IPS DF 6.9 (cell line): ENCODE data around the gene PLIN4.
"Not testable (repeated sequence)": the region's sequence is repeated elsewhere in the genome, so short reads cannot be mapped to it uniquely, and the experiment has no call there.

Source experiments
- DNase-seq: peaks from one replicate; pipeline ENCODE4 v3.0.0-alpha.2; 2013; ENCODE audit warnings: low read depth, low spot score
- H3K27ac ChIP-seq: one replicate; pipeline ENCODE4 v1.5.1; 2013; ENCODE audit warnings: low read length, control low read depth
- H3K27me3 ChIP-seq: 2 replicates; pipeline ENCODE4 v1.6.1; 2013; ENCODE audit warnings: mild to moderate bottlenecking, low read length; ENCODE audit not compliant: control insufficient read depth, insufficient read depth
- H3K36me3 ChIP-seq: 2 replicates; pipeline ENCODE4 v1.6.1; 2013; ENCODE audit warnings: low read length; ENCODE audit not compliant: control insufficient read depth, insufficient read depth
- H3K4me1 ChIP-seq: 2 replicates; pipeline ENCODE4 v1.6.1; 2013; ENCODE audit warnings: low read length; ENCODE audit not compliant: control insufficient read depth, insufficient read depth
- H3K4me3 ChIP-seq: 2 replicates; pipeline ENCODE4 v1.5.1; 2013; ENCODE audit warnings: mild to moderate bottlenecking, low read length
- H3K9me3 ChIP-seq: 2 replicates; pipeline ENCODE4 v1.6.1; 2013; ENCODE audit warnings: low read length, inconsistent platforms; ENCODE audit not compliant: control insufficient read depth, insufficient read depth
- WGBS: extraction: QIAGEN DNeasy Blood & Tissue Kit; methylation state at CpG from one replicate; pipeline ENCODE4 v1.1.7; 2013; ENCODE audit warnings: mixed read lengths, missing lambda C conversion rate; ENCODE audit not compliant: insufficient read length, insufficient coverage; 5-methylcytosine and 5-hydroxymethylcytosine counted together

PLIN4 gene

DNA sequence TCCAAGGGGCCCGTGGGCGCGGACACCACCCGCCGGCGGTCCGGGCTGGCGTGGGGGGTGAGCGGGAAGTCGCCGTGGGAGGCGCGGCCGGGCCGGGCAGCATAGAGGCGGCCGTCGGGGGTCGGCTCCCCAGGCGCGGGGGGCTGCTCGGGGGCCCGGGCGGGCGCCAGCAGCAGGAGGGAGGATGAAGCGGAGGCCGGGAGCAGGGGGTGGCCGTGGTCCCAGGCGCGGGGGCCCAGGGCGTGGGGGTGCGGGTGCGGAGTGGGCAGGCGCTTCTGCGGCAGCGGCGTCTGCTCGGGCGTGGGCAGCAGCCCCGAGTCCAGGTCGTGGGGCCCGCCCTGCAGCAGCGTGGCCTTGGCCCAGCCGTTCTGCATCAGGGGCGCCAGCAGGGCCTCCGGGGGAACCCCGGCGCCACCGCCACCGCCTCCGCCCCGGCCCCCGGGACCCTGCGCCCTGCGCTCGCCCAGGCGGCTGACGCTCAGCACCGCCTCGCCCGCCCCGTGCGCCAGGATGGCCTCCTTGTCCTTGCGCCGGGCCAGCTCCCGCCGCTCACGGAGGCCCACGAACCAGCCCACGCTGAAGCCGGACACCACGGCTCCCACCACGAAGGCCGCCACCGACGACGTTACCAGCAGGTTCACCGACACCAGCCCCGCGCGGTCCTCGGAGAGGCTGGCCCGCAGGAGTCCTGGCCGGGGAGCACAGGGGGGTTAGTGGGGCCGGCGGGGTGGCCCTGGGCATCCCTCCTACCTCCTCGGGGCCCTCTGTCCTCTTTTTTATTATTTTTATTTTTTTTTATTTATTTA, 25.8 kb upstream of the PLIN4 start:
- no CpG with 5 or more reads among the region's 87 CpGs for WGBS
- H3K27me3 ChIP-seq: no peaks in the 10 kb centered on the region
- no peak overlapping the region for H3K4me3 ChIP-seq
- DNase-seq: no peak
- no peaks in the 10 kb centered on the region for H3K4me1 ChIP-seq
- H3K27ac ChIP-seq: no peak overlapping the region
- H3K36me3 ChIP-seq: peaks cover 8% of the 10 kb centered on the region
- no peaks in the 10 kb centered on the region for H3K9me3 ChIP-seq

DNA sequence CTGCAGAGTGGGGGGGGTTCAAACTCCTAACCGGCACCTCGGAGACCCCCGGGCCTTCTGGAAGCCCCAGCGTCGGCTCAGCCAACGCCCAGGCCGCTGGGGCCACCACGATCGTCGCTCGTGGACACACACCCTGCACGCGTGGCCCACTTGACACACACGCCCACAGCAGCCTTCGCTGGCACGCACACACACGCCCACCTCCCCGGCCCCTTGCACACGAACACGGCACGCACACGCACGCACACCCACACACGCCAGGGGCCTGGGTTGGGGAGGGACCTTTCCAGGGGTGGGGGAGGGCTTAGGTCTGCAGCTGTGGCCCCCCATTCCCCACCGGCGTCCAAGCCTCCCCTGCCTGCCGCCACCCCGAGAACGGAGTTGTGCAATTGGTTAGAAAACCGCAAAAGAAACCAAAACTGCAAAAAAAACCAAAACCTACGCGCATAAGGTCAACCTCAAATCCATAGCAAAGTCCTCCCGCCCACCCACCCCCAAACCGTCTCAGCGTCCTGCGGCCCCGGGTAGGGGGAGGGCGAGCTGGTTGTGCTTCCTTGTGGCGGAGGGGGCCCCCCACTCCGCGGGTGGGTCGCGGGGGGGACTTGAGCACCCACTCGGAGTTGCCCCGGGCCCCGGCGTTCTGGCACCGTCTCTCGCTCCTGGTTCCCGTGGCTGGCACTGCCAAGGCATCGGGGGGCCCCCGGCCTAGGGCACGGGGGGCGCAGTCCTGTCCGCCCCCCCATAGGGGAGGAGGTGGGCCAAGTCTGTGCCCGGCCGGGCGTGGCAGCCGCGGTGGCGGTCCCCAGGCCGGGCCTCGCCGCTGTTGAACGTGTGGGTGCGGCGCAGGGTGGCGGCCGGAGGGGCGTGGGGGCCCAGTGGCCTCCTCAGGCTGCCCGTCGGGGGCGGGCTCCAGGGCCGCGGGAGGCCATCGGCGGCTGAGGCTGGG, 24.9 kb upstream of the PLIN4 start:
- WGBS: no CpG with 5 or more reads among the region's 77 CpGs
- no peak overlapping the region for H3K27ac ChIP-seq

DNA sequence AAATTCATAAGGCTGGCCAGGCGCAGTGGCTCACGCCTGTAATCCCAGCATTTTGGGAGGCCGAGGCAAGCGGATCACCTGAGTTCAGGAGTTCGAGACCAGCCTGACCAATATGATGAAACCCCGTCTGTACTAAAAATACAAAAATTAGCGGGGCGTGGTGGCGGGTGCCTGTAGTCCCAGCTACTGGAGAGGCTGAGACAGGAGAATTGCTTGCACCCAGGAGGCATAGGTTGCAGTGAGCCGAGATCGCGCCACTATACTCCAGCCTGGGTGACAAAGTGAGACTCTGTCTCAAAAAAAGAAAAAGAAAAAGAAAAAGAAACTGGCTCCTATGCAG, 23.5 kb upstream of the PLIN4 start:
- H3K36me3 ChIP-seq, H3K27me3 ChIP-seq, DNase-seq, H3K4me1 ChIP-seq, H3K27ac ChIP-seq, H3K4me3 ChIP-seq, H3K9me3 ChIP-seq: not testable (repeated sequence)
- WGBS: no CpG with 5 or more reads among the region's 12 CpGs

More for the DNA sequence above, 24.9 kb upstream of the PLIN4 start:
- Histone ChIP-seq H3K27me3 (no peaks in the 10 kb centered on the region), H3K4me3 (no peak overlapping the region), H3K4me1 (no peaks in the 10 kb centered on the region), H3K9me3 (no peaks in the 10 kb centered on the region), H3K36me3 (peaks cover 5% of the 10 kb centered on the region; the same call in 1 of the 2 replicates)
- no peak for DNase-seq

DNA sequence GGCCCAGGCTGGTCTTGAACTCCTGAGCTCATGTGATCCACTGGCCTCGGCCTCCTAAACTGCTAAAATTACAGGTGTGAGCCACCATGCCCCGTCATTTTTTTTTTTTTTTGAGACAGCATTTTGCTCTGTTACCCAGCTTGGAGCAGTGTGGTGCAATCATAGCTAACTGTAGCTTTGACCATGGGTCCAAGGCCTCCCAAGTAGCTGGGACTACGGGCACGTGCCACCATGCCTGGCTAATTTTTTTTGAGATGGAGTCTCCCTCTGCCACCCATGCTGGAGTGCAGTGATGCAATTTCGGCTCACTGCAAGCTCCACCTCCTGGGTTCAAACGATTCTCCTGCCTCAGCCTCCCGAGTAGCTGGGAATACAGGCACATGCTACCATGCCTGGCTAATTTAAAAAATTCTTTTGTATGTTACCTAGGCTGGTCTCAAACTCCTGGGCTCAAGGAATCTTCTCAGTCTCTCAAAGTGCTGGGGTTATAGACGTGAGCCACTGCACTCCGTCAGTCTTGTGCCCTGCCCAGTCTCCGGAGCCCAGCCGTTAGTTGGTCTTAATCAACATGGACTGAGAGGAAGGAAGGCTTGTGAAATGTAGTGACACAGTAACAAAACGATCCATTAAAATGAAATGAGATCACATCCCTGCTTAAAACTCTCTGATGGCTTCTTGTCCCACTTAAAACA, 23.0 kb upstream of the PLIN4 start:
- H3K4me3 ChIP-seq: no peak overlapping the region
- DNase-seq: no peak
- no peaks in the 10 kb centered on the region for H3K4me1 ChIP-seq
- H3K9me3 ChIP-seq: no peaks in the 10 kb centered on the region
- no peak overlapping the region for H3K27ac ChIP-seq
- WGBS: no CpG with 5 or more reads among the region's 12 CpGs
- no peaks in the 10 kb centered on the region; the same call in 1 of the 2 replicates for H3K36me3 ChIP-seq
- H3K27me3 ChIP-seq: no peaks in the 10 kb centered on the region

GRCh38 chr19:4539693-4540581, 21.7 kb upstream of the PLIN4 start, which contains the start of gene LRG1:
TSS of gene LRG1 (minus strand) at chr19:4540036. CDS start at chr19:4540013, 23 bp downstream.
- Histone ChIP-seq H3K27ac (no peak within 1 kb of the TSS), H3K4me1 (no peaks in the 10 kb centered on the region), H3K36me3 (no peaks in the 10 kb centered on the region; the same call in 1 of the 2 replicates), H3K9me3 (no peaks in the 10 kb centered on the region), H3K4me3 (no peak within 1 kb of the TSS), H3K27me3 (no peaks in the 10 kb centered on the region)
- no peak for DNase-seq
- no CpG with 5 or more reads among the region's 14 CpGs for WGBS

DNA sequence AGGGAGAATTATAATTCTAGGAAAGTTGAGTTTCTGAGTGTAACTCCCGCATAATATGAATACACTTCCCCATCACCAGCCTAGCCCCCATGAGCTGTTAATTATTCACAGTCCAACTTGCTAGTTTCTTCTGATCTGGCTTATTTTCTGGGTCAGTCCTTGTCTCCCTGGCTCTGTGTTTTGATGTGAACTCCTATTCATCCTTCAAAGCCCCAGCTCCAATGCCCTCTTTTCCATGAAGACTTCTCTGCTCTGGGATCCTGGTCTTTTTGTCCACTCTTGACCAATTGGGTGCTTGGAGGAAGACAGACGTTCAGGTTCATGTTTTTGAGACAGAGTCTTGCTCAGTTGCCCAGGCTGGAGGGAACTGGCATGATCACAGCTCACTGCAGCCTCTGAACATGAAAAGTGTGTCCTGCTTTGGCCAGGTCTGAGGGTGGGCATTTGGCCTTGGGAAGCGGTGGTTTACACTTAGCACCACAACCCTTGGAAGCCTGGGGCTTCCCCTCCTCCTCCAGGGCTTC, 20.9 kb upstream of the PLIN4 start:
- no peaks in the 10 kb centered on the region; the same call in 1 of the 2 replicates for H3K27me3 ChIP-seq
- H3K4me1 ChIP-seq: peaks cover 3% of the 10 kb centered on the region; the same call in 1 of the 2 replicates
- H3K9me3 ChIP-seq: no peaks in the 10 kb centered on the region
- no peak overlapping the region for H3K27ac ChIP-seq
- no peaks in the 10 kb centered on the region; the same call in 1 of the 2 replicates for H3K36me3 ChIP-seq
- WGBS: no CpG with 5 or more reads among the region's 3 CpGs
- no peak for DNase-seq
- no peak overlapping the region for H3K4me3 ChIP-seq

DNA sequence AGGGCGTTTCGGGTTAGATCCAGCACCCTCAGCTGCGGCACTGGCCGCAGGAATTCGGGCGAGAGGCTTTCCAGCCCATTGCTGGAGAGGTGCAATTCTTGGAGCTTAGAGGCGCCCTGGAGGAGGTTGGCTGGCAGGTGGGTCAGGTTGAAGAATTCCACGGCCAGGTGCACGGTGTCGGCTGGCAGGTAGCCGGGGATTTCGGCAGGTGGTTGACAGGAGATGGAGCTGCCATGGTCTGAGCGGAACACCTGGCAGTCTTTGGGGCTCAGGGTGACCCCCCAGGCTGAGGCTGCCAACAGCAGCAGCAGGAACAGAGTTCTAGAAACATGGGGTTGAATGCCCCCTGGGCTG, 20.3 kb upstream of the PLIN4 start:
- no peak for DNase-seq
- WGBS: no CpG with 5 or more reads among the region's 13 CpGs

GRCh38 chr19:4537953-4538600, 19.8 kb upstream of the PLIN4 start:
- no peaks in the 10 kb centered on the region for H3K36me3 ChIP-seq
- DNase-seq: no peak
- no peaks in the 10 kb centered on the region; the same call in 1 of the 2 replicates for H3K27me3 ChIP-seq
- peaks cover 3% of the 10 kb centered on the region; the same call in 1 of the 2 replicates for H3K4me1 ChIP-seq
- H3K27ac ChIP-seq: no peak overlapping the region
- no peaks in the 10 kb centered on the region for H3K9me3 ChIP-seq
- WGBS: no CpG with 5 or more reads among the region's 27 CpGs
- no peak overlapping the region for H3K4me3 ChIP-seq

More for the DNA sequence above, 20.3 kb upstream of the PLIN4 start:
- no peak overlapping the region for H3K27ac ChIP-seq
- H3K4me1 ChIP-seq: peaks cover 3% of the 10 kb centered on the region; the same call in 1 of the 2 replicates
- H3K36me3 ChIP-seq: no peaks in the 10 kb centered on the region; the same call in 1 of the 2 replicates
- H3K9me3 ChIP-seq: no peaks in the 10 kb centered on the region
- no peak overlapping the region for H3K4me3 ChIP-seq
- H3K27me3 ChIP-seq: no peaks in the 10 kb centered on the region; the same call in 1 of the 2 replicates

GRCh38 chr19:4536798-4537197, 18.5 kb upstream of the PLIN4 start:
- Histone ChIP-seq H3K27me3 (no peaks in the 10 kb centered on the region; the same call in 1 of the 2 replicates), H3K4me1 (peaks cover 3% of the 10 kb centered on the region; the same call in 1 of the 2 replicates), H3K4me3 (no peak overlapping the region), H3K27ac (no peak overlapping the region), H3K9me3 (no peaks in the 10 kb centered on the region), H3K36me3 (no peaks in the 10 kb centered on the region)
- no peak for DNase-seq
- no CpG with 5 or more reads among the region's 5 CpGs for WGBS
